Uterus (tissue), 4 donors: ENCODE measurements around the gene TSHZ2. TPM values are rescaled to one million over a fixed set of nuclear protein-coding genes. Genes with fewer than 3 reads are reported as not detected.

Experiments
- DNase-seq, 2 donors: peaks; one replicate each; pipeline ENCODE4 v3.0.0-alpha.2; 2019 to 2020
- H3K27ac ChIP-seq, 2 donors: fragments of 200-600 bp; sonication (generic); 1 replicate in 1 of 2; 2 replicates in 1 of 2; pipeline ENCODE4 v1.5.1; 2016 to 2018
- H3K27me3 ChIP-seq, 2 donors: fragments of 200-600 bp; sonication (generic); one replicate each; pipeline ENCODE4 v1.5.1; 2018 to 2019; ENCODE audit warnings: control low read depth in 1 of 2
- H3K36me3 ChIP-seq, 2 donors: fragments of 200-600 bp; sonication (generic); one replicate each; pipeline ENCODE4 v1.5.1; 2019; ENCODE audit warnings: control low read depth in 1 of 2
- H3K4me1 ChIP-seq, 2 donors: fragments of 200-600 bp; sonication (generic); one replicate each; pipeline ENCODE4 v1.5.1; 2018 to 2019; ENCODE audit warnings: control low read depth in 1 of 2
- H3K4me3 ChIP-seq, 2 donors: fragments of 200-600 bp; sonication (generic); 1 replicate in 1 of 2; 2 replicates in 1 of 2; pipeline ENCODE4 v1.5.1; 2018 to 2019; ENCODE audit warnings: mild to moderate bottlenecking in 1 of 2
- H3K9me3 ChIP-seq, 2 donors: fragments of 200-600 bp; sonication (generic); one replicate each; pipeline ENCODE4 v1.5.1; 2019; ENCODE audit warnings: control low read depth in 1 of 2
- CTCF ChIP-seq, 4 experiments: fragments of 200-600 bp in 2 of 4; fragments of 450-650 bp in 2 of 4; sonication (generic) in 2 of 4; IDR thresholded peaks; one replicate each; pipeline ENCODE4 v1.5.1; 2016 to 2019; ENCODE audit warnings: antibody characterized with exemption in 4 of 4, mild to moderate bottlenecking in 2 of 4, moderate library complexity in 1 of 4
- POLR2A ChIP-seq, 2 donors: fragments of 450-650 bp; IDR thresholded peaks; one replicate each; pipeline ENCODE4 v1.6.1; 2016; ENCODE audit warnings: antibody characterized with exemption in 2 of 2, mild to moderate bottlenecking in 1 of 2, moderate library complexity in 1 of 2
- intact Hi-C: fragments of 100-400 bp; cut with DNase I; formaldehyde crosslinking; loops from one replicate; pipeline ENCODE4 v1.15.1; 2023; ENCODE audit warnings: low total_unique reads
- total RNA-seq, 4 donors: library from RNA; depleted of rRNA in 3 of 4; stranded (reverse); fragments of >200 nt in 3 of 4; gene quantifications; one replicate each; pipeline versions ENCODE4 v1.1.0 to v1.2.4, GENCODE V29; 2014 to 2023
- donor health status: DM: yes; HTN: yes; CAD: no.

Gene TSHZ2
- total RNA-seq, 4 donors from 2014 or later: 22.0 to 50.1 (median 33.1) TPM

- Histone ChIP-seq H3K36me3 (no peaks in the 10 kb centered on the region), H3K27ac (no peak overlapping the region), H3K9me3 (no peaks in the 10 kb centered on the region), H3K27me3 (no peaks in the 10 kb centered on the region), H3K4me3 (no peak overlapping the region), H3K4me1 (no peaks in the 10 kb centered on the region)
- DNase-seq: no peak
- intact Hi-C loops: no loop called here
- TF ChIP-seq CTCF (IDR thresholded peaks at IDR 0.05): no peak
- no peak for TF ChIP-seq POLR2A (IDR thresholded peaks at IDR 0.05)
These were observed 182.4 kb downstream of the TSHZ2 start for GRCh38 chr20:53154540-53154939.

GRCh38 chr20:53157443-53158408 is 185.6 kb downstream of the TSHZ2 start:
- Histone ChIP-seq H3K36me3 (no peaks in the 10 kb centered on the region), H3K4me1 (no peaks in the 10 kb centered on the region), H3K27me3 (no peaks in the 10 kb centered on the region), H3K27ac (no peak overlapping the region), H3K9me3 (no peaks in the 10 kb centered on the region), H3K4me3 (no peak overlapping the region)
- TF ChIP-seq CTCF (IDR thresholded peaks at IDR 0.05) (peak in 1 of 4 experiments; percentile 6), POLR2A (IDR thresholded peaks at IDR 0.05) (no peak)
- DNase-seq: no peak
- intact Hi-C loops: no loop called here

- Histone ChIP-seq H3K27me3 (no peaks in the 10 kb centered on the region), H3K27ac (peak overlapping the region in 1 of 2 donors; percentile 4), H3K4me1 (no peaks in the 10 kb centered on the region), H3K9me3 (no peaks in the 10 kb centered on the region), H3K4me3 (no peak overlapping the region), H3K36me3 (no peaks in the 10 kb centered on the region)
- TF ChIP-seq CTCF (IDR thresholded peaks at IDR 0.05): no peak
- TF ChIP-seq POLR2A (IDR thresholded peaks at IDR 0.05): no peak
- intact Hi-C loops: no loop called here
- no peak for DNase-seq
These were observed 187.0 kb downstream of the TSHZ2 start for GRCh38 chr20:53159160-53159559.

- intact Hi-C loops: no loop called here
- Histone ChIP-seq H3K4me1 (no peaks in the 10 kb centered on the region), H3K36me3 (no peaks in the 10 kb centered on the region), H3K4me3 (no peak overlapping the region), H3K27ac (peak overlapping the region in 1 of 2 donors; percentile 40), H3K27me3 (no peaks in the 10 kb centered on the region), H3K9me3 (no peaks in the 10 kb centered on the region)
- TF ChIP-seq POLR2A (IDR thresholded peaks at IDR 0.05) (no peak), CTCF (IDR thresholded peaks at IDR 0.05) (no peak)
- DNase-seq: no peak
These were observed 188.9 kb downstream of the TSHZ2 start for GRCh38 chr20:53161073-53161472.

GRCh38 chr20:53161473-53161872 is 189.3 kb downstream of the TSHZ2 start:
- no peak for DNase-seq
- H3K27ac ChIP-seq: peak overlapping the region; percentile 40 to 52
- H3K9me3 ChIP-seq: no peaks in the 10 kb centered on the region
- H3K27me3 ChIP-seq: no peaks in the 10 kb centered on the region
- no peaks in the 10 kb centered on the region for H3K4me1 ChIP-seq
- TF ChIP-seq CTCF (IDR thresholded peaks at IDR 0.05) (no peak), POLR2A (IDR thresholded peaks at IDR 0.05) (no peak)
- H3K36me3 ChIP-seq: no peaks in the 10 kb centered on the region
- H3K4me3 ChIP-seq: no peak overlapping the region
- intact Hi-C loops: no loop called here
